GDM1 (cell line): ENCODE data around the gene AKAP6.

Experiments used
- DNase-seq: peaks from one replicate; lab custom pipeline; 2025; lab: John Stamatoyannopoulos, UW

AKAP6 gene

GRCh38 chr14:32329146-32329545 is at the start of gene AKAP6:
Gene AKAP6 (plus strand): TSS chr14:32329298. CDS start chr14:32433494, 104,196 bp downstream.
- no peak for DNase-seq

GRCh38 chr14:32286602-32287001 is 42.5 kb upstream of the AKAP6 start:
- no peak for DNase-seq

- DNase-seq, result no peak
These were observed 32.7 kb upstream of the AKAP6 start for GRCh38 chr14:32296366-32296765.

- DNase-seq, result no peak
These were observed 30.8 kb upstream of the AKAP6 start for GRCh38 chr14:32298346-32298745.

GRCh38 chr14:32300136-32300535 is 29.0 kb upstream of the AKAP6 start:
- no peak for DNase-seq

GRCh38 chr14:32303865-32304264 is 25.2 kb upstream of the AKAP6 start:
- no peak for DNase-seq

GRCh38 chr14:32304296-32304695 is 24.8 kb upstream of the AKAP6 start:
- no peak for DNase-seq

GRCh38 chr14:32306549-32306948 is 22.5 kb upstream of the AKAP6 start:
- DNase-seq, result no peak

- no peak for DNase-seq
These were observed 21.1 kb upstream of the AKAP6 start for GRCh38 chr14:32307881-32308582.

GRCh38 chr14:32310876-32311275 is 18.2 kb upstream of the AKAP6 start:
- no peak for DNase-seq

GRCh38 chr14:32311294-32312009 is 17.6 kb upstream of the AKAP6 start:
- no peak for DNase-seq

- no peak for DNase-seq
These were observed 17.1 kb upstream of the AKAP6 start for GRCh38 chr14:32312010-32312331.

GRCh38 chr14:32313844-32314376 is 15.2 kb upstream of the AKAP6 start:
- DNase-seq, result no peak

- no peak for DNase-seq
These were observed 10.9 kb upstream of the AKAP6 start for GRCh38 chr14:32318087-32318795.

- DNase-seq, result no peak
These were observed 9.6 kb upstream of the AKAP6 start for GRCh38 chr14:32319368-32320049.

GRCh38 chr14:32324601-32325000 is 4.5 kb upstream of the AKAP6 start:
- DNase-seq, result no peak

- no peak for DNase-seq
These were observed 1.7 kb upstream of the AKAP6 start for GRCh38 chr14:32327255-32327961.

GRCh38 chr14:32329690-32330285 is 690 bp downstream of the AKAP6 start:
- DNase-seq, result no peak

- no peak for DNase-seq
These were observed 1.4 kb downstream of the AKAP6 start for GRCh38 chr14:32330351-32331111.

GRCh38 chr14:32331206-32331605 is 2.1 kb downstream of the AKAP6 start:
- no peak for DNase-seq
